HG03064 (cell line): Measurements from ENCODE around the gene RIN1.

Experiments
- ATAC-seq: cut with Tn5 transposase; IDR thresholded peaks from one replicate; pipeline ENCODE4 v1.9.1; 2021; ENCODE audit warnings: low read depth; ENCODE audit not compliant: unreplicated experiment

RIN1 gene

DNA sequence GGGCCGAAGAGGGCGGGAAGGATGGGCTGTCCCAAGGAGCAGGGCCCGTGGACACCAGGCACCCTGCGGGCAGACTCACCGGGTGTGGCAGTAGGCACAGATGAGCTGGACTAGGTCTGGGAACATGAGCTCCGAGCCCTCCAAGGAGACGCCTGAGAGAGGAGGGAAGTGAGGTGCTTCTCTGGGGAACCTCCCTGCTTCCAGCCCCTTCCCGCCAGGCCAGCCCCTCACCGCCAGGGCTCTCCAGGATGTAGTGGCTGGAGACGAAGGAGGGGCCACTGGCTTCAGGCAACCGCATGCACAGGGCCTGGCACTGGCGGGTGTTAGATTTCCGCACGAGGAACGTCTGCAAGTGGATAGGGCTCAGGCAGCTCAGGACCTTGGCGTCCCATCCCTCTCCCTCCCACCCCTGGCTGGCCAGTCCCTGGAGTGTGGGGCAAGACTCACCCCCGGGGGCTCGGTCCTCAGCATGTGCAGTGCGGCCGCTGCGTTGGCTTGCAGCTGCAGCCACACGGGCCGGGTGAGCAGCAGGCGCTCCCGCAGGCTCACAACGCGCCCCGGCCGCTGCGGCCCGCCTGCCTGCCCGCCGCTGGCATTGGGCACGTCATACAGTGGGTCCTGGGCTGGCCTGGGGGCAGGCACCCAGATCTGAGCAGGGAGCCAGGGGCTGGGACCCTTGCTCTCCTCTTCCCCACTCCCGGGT, 552 bp downstream of the RIN1 start:
- ATAC-seq, result no peak

DNA sequence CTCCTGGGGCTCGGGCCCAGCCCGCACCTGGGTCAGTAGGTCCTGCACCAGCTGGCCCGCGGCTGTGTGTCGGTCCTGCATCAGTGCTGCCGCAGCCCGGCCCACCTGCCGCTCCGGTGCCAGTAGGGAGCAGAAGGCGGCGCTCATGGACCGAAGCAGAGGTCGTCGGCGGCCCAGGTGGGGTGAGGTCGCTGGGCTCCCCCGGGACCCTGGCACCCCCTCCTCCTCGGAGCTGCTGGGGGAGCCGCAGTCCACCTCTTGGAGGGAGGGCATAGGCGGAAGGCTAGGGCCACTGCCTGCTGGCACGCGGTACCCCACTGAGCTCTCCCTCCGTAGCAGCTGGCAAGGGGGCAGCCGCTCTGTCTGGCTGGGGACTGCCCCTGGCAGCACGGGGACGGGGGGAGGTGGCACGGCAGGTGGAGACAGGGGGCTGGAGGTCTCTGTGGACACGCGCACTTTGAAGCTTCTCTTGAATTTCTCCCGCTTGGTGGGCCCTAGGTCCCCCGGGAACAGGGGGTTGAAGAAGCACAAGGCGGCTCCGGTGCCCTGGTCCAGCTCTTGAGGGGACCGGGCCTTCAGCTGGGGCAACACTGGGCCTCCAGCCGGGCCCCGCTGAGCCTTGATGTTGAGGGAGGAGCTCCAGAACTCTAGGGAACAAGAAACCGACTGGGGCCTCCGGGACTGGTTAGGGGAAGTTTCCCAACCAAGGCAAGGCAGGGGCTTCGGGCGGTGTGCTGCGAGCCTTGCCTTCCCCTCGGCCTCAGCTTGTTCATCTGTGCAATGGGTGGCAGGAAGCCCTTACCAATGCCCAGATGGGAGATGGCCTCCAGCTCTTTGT, 1.4 kb downstream of the RIN1 start:
- ATAC-seq, result no peak

DNA sequence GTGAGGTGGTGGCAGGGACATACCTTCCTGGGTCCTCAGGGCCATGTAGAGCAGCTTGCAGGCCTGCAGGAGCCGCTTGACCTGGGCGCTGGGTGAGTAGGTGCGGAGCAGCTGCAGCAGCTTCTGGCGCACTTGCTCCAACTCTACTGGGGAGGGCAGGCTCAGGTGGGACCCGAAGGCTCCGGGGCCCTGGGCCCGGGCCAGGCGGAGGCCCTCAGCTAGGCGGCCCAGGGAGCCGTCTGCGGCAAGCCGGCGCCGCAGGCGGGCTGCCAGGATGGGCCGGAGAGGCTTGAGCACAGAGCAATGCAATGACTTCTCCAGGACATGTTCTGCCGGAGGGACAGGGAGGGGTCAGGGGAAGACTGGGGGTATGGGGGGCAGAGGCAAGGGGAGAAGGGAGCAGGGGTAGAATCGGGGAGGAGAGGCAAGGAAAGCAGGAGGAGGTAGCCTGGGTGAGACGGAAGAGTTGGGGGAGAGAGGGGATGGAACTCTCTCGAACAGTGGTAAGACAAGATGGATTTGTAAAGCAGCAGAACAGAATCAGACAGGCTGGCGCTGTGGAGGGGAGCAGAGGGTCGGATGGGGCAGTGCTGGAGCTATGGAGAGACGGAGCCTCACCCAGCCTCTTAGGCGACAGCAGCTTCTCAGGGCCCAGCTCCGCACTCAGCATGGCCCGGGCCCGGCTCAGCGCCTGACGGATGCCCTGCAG, 2.2 kb downstream of the RIN1 start:
- ATAC-seq, result no peak

DNA sequence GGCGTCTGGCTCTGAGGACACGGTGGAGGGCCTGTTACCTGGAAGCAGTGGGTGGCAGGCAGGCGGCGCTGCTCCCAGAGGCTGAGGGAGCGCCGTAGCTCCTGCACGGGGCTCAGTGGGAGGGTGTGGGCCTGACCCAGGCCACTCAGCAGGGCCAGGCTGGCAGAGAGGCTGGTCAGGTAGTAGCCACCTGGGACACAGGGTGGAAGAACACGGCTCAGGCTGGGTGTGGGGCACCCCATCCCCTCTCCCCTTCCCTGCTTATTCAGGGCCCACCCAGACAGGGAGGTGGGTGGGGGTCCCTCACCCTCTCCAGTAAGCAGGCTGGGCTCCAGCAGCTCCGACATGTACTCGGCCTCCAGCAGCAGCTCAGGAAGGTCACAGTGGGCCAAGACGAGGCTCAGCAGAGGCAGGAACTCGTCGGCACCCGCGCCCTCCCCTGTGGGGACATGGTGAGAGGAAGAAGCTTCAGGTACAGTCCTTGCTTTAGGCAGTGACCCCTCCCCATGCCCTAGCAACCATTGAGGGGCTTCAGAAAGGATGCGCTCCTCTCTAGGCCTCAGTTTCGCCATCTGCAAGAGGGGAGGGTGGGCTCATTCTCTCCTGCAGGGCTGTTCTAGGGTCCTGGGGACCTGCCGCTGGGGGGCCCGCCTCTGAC, 2.9 kb downstream of the RIN1 start:
- ATAC-seq, result no peak

DNA sequence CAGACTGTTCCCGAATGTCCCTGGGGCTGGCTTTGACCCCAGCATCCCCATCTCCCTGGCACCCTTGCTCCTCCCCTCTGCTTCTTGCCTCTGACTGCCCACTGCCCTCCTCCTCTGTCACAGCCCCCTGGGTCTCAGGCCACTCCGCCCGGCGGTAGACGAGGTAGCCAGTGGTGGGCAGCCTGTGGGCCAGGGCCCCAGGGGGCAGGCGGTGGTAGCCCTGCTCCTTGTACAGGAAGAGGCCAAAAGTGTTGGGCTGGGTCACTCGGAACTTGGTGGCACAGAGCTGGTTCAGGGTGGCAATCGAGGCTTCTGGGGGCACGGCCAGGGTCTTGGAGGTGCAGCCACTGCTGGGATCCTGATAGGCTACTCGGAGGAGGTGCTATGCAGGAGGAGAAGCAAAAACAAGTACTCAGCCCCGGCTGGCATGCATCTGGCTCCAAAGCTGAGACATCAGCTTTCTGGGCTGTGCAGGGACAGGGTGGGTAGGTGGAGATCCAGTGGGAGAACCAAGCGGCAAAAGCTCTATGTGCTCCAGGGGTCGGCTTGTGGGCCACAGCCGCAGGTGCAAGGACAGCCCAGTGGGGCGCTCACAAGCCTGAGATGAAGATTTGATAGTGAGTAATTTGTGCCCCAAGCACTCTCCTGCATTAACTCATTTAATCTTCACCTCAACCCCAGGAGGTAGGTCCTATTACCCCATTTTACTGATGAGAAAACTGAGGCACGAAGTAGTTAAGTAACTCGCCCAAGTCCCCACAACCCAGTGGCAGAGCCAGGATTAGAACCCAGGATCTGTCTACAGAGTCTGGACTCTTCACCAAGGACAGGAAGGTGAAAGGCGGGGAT, 3.6 kb downstream of the RIN1 start:
- no peak for ATAC-seq

DNA sequence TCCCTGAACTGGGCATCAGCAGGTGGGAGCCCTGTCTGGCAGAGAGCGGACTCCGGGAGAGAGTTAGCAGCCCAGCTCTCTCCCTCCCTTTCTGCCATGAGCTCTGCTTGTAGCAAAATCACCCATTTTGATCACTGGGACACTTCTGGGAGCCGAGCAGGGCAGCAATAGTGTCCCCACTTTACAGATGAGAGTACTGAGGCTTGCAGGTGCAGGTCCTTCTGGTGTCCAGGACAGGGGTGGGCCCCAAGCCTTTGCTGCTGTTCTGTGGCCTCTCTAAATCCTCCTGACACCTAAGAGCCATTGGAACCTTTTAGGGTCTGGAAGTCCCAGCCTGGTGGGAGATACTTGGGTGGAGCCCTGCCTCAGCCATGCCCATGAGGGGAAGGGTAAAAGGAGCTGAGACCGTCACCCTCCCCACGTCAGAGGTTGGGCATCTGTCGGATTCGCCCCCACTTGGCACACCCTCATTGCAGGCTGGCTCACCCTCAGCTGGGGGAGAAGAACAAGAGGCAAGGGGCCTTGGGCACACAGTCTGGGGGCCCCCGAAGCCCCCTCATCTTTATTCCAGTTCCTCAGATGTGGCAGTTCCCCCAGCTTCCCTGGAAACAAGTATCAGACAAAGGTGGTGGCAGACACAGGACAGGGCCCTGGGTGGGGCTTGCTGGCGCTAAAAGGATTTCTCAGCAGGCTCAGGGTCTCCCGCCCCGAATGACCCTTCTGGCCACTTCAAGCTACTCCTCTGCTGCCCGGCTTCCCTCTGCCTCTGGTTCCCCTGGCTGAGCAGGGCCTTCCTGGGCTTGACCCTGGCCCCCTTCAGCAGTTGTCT, 4.5 kb downstream of the RIN1 start:
- no peak for ATAC-seq

DNA sequence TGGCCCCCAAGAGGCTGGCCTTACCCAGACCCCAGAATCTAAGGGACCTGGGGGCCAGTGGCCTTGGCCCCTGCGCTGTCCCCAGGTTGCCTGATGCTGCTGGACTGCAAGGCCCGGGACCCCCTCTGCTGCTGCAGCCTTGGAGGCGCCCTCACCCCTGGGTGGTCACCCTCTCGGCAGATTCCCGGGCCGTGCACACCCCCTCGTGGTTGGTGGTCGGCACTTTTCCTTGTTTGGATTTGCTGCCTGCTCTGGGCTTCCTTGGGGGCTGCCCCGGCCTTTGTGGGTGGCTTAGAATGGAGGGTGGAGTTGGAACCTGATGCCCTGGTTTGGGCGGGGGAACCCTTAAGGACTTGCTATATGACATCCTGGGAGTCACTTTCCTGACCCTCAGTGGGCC, 5.3 kb downstream of the RIN1 start:
- ATAC-seq, result no peak

DNA sequence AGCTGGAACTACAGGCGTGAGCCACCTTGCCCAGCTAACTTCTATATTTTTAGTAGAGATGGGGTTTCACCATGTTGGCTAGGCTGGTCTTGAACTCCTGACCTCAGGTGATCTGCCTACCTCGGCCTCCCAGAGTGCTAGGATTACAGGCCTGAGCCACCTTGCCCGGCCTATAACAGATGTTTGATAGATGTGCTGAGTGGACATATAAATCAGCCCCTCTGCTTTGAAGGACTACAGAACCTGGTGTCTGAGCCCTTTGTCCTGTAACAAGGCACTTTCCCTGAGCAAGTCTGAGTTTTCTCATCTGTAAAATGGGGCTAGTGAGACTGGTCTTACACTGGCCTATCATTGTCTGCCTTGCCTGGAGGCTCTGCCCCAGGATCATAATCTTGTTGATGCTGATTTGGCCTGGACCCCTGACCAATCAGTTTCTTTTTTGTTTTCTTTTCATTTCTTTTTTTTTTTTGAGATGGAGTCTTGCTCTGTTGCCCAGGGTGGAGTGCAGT, 7.0 kb downstream of the RIN1 start:
- no peak for ATAC-seq

DNA sequence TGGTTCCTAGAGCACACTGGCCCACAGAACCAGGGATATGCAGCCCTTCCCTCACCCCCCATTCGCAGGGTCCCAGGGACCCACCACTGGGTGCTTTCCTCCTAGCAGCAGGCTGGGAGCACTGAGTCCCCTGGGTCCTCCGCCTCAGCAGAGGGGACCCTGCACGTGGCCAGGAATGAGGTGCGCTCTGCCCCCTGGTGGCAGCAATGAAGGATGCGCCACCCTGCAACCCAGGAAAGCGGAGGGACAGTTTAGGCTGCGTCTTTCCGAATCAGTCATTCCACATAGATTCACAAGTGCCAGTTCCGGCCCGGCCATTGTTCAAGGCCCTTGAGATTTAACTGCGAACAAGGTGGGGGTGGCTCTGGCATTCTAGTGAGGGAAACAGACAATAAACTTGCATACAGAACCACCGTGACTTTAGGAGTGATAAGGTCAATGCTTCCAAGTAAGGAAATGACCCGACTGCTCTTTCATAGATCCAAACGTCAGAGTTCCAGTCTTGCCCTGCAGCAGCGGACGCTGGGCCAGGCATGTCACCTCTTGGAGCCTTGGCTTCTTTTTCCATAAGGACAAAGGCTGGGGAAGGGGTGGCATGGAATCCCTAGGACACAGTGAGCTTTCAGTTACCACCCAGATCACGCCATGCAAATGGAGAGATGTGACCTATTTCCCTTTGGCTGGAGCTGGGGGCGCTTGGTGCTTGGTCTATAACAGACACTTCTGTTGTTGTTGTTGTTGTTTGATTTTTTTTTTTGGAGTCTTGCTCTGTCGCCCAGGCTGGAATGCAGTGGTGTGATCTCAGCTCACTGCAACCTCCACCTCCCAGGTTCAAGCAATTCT, 7.7 kb downstream of the RIN1 start:
- ATAC-seq, result no peak

DNA sequence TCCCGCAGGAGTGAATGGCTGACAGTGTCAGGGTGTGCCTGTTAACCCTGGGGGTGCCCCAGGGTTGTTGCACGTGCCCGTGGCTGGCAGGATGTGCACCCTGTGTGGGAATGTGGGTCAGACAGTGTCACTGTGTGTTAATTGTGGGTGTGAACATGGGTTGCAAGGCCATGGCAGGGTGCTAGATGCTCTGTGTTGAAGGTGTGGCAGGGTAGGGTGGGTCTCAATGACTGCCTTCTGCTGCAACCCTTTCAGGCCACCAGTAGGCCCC, 8.3 kb downstream of the RIN1 start:
- ATAC-seq, result no peak

DNA sequence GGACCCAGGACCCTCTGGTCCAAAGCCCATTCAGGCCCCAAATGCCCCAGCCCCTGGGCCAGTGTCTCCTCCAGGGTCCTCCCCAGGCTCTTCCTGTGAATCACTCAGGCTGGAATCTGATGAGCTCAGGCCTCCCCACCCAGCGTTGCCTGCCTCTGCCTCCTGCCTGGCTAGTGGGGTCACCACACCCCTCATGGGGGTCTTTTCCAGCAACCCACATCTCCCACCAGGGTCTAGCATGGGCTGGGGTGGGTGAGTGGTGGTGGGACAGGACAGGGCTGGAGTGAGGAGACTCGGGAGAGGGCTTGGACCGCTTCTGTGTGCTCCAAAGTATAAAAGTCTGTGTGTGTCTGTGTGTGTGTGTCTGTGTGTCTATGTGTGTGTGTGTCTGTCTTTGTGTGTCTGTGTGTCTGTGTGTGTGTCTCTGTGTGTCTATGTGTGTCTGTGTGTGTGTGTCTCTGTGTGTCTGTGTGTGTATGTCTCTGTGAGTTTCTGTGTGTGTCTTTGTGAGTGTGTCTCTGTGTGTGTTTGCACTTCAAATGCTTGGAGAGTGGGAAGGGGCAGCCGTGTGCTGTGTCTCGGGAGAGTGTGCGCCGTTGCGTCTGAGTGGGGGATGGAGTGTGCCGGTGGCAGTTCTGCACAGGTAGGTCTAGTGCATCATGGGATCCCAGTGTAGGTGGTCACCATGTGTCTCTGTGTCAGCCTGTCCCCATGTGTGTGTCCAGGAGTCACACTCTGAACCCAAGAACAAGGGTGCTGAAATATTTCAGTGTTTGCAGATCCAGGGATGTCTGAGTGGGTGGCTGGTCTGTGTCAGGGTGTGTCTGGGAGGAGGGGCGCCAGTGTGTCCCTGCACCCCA, 8.8 kb downstream of the RIN1 start:
- ATAC-seq, result no peak

DNA sequence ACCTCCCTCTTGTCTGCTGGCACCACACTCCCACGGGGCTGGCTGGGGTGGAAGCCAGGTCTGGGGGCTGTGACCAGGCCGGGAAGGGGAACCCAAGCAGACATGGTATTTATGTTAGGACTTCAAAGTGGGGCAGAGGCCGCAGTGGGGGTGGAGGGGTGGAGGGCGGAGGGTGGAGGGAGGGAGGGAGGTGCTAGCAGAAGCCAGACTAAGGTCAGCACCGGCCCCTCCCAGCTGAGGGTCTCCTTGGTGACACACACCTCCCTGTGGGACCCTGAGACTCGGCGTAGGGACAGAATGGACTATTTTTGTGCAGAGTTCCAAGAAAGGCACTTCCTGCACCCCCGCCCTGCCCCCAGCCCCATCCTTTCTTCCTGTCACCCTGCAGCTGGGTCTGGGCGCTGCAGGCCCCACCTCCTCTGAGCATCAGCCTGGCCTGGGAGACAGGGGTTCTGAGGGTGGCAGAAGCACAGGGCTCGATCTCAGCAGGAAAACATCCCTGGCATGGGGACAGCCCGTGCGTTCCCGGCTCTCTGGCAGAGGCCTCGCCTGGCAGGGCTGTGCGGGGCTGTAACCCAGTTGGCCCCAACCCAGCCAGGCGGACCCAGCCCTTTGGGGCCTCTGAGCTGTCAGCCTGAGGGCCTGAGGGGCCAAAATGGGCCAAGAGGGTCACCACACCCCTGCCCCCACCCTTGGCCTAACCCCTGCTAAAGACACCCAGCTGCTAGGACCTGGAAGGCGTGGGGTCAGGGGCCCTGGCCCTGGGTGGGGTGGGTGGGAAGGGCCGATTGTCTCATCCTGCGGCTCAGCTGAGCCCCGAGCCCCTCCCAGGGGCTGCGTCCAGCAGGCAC, 9.7 kb downstream of the RIN1 start:
- no peak for ATAC-seq

DNA sequence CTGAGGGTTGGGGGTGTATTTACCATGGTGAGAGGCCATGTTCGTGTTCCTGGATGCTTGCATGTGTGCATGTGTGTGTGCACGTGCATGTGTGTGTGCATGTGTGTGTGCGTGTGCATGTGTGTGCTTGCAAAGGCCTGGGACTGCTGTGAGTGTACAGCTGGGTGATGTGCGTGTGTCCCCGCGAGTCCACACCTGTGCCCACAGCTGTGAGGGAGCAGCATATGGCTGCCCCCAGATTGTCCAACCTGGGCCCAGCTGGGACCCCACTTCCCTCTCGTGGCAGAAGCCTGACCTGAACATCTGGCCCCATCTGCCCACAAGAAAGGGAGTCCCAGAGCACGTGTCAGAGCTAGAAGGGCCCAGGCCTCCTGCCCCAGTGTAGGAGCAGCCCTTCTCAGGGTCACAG, 11.0 kb downstream of the RIN1 start:
- no peak for ATAC-seq

DNA sequence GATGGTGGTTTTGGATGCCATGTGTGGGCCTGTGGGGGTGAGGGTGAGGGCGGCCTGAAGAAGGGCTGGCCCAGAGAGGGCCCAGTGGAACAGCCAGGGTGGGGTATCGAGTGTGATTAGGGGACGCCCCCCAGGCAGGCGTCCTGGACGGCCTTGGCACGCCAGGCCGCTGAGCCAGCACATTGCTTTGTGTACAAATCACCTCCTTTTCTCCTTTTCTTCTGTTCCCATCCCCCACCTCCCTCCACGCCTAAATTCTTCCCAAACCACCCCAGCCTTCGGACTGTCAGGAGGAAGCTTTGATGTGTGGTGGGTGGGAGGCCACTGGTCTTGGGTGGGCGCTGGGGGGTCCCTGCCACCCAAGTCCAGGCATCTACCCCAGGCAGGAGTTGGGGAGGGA, 11.6 kb downstream of the RIN1 start:
- no peak for ATAC-seq

DNA sequence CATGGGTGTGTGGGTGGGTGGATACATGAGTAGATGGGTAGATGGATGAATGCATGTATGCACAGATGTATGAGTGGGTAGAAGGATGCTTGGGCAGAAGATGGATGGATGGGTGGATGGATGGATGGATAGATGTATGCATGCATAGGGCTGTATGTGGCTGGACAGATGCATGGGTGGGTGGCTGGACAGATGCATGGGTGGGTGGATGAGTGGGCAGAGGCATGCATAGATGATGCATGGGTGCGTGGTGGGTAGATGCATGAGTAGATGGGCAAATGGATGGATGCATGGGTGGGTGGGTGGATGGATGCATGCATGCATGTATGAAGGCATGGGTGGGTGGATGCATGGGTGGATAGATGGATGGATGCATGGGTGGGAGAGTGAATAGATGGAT, 12.6 kb downstream of the RIN1 start:
- ATAC-seq, result no peak

DNA sequence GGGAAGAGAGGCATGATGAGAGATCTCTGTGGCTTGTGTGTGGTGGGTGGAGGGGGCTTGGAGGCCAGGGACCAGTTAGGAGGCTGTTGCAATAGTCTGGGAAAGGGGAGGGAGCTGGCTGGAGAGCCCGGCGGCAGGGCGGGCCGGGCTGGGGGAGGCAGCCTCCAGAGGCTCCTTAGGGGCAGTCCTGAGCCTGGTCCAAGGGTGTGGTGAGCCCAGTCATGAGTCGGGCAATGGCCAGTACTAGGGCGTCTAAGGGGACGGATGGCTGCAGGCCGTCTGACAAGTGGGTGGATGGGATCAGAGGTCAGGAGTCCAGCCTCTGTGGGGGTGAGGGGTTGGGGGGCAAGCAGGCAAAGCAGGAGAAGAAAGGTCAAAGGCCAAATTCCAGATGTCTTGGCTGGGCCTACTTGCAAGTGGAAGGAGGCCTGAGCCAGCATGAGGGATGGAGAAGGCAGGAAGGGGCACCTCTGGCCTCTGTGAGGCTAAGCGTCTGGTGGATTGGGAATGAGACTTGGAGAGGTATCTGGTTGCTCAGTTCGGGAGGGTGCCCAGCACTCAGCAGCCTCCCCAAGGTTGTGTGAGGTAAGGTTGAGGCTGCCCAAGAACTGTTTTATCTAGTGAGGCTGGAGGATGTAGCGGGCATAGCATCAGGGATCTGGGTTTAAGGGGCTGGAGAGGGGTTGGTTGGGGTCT, 13.4 kb downstream of the RIN1 start:
- no peak for ATAC-seq
